ENCODE measurements around the gene CASR.

GRCh38 chr3:122257644-122258364 lies 74.3 kb downstream of the CASR start:
- TF ChIP-seq CTCF (conservative IDR thresholded peaks at IDR 0.05; ENCODE audit: low read length) (no peak), EZH2phosphoT487 (IDR thresholded peaks at IDR 0.05; ENCODE audit: borderline replicate concordance, low read depth, low read length) (no peak)
